ENCODE data around the gene TMEM51.

TMEM51 gene

DNA sequence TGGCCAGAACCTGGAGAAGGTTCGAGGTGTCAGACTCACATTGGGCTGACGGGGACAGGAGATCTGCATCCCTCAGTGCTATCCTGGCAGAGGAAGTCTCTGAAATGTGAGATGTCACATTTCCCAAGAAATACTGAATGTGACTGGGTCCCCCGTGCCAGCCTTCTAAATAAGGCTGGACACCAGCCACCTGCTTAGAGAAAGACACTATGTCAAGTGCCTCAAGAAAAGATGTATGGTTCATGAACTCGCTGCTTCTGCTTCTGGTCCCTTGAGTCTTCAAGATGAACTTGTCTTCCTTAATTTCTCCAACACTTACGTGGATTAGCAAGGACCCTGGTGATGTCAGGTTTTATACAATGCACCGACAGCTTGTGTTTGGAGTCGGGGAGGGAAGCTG, 51.4 kb downstream of the TMEM51 start:
- no peak overlapping the region for H3K4me3 ChIP-seq (ENCODE audit: low read depth, low read length)
- no peak overlapping the region for H3K4me2 ChIP-seq (ENCODE audit: low read length)
- no peaks in the 10 kb centered on the region for H3K79me2 ChIP-seq
- no peak overlapping the region for H2AFZ ChIP-seq
- TF ChIP-seq, protein P1, sequence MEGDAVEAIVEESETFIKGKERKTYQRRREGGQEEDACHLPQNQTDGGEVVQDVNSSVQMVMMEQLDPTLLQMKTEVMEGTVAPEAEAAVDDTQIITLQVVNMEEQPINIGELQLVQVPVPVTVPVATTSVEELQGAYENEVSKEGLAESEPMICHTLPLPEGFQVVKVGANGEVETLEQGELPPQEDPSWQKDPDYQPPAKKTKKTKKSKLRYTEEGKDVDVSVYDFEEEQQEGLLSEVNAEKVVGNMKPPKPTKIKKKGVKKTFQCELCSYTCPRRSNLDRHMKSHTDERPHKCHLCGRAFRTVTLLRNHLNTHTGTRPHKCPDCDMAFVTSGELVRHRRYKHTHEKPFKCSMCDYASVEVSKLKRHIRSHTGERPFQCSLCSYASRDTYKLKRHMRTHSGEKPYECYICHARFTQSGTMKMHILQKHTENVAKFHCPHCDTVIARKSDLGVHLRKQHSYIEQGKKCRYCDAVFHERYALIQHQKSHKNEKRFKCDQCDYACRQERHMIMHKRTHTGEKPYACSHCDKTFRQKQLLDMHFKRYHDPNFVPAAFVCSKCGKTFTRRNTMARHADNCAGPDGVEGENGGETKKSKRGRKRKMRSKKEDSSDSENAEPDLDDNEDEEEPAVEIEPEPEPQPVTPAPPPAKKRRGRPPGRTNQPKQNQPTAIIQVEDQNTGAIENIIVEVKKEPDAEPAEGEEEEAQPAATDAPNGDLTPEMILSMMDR (IDR thresholded peaks at IDR 0.05): no peak
- no peaks in the 10 kb centered on the region for H3K27me3 ChIP-seq (ENCODE audit: control insufficient read depth, insufficient read depth, low read length)
- no peak overlapping the region for H3K27ac ChIP-seq
- H3K4me1 ChIP-seq: no peaks in the 10 kb centered on the region
- H3K9ac ChIP-seq: no peak overlapping the region
- H3K36me3 ChIP-seq (ENCODE audit: control insufficient read depth, insufficient read depth, low read length): no peaks in the 10 kb centered on the region
- H3K9me3 ChIP-seq (ENCODE audit: control insufficient read depth, low read length): no peaks in the 10 kb centered on the region

DNA sequence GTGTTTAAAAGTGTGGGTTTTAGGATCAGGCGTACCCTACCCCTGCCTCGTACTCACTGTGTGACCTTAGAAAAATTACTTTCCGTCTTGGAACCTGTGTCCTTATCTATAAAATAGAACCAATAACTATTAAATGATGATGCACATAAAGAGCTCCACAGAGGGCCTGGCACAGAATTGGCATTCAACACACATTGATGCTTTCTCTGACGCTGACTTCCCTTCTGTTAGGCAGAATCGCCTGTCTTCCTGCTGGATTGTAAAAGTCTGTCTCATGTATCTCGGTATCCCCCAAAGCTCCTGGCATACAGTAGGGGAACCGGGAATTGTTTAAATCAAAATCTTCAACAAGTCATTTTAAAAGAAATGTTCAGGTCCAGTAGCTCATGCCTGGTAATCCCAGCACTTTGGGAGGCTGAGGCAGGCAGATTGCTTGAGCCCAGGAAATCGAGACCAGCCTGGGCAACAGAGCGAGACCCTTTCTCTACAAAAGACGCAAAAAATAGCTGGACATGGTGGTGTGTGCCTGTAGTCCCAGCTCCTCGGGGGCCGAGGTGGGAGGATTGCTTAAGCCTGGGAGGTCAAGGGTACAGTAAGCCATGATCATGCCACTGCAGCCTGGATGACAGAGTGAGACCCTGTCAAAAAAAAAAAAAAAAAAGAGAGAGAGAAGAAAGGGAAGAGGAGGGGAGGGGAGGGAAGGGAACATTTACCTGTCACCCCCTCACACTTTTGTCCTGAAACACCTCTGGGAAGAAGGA, 52.2 kb downstream of the TMEM51 start:
- Histone ChIP-seq H3K27ac (no peak overlapping the region), H3K27me3 (ENCODE audit: control insufficient read depth, insufficient read depth, low read length) (no peaks in the 10 kb centered on the region), H3K4me2 (ENCODE audit: low read length) (no peak overlapping the region), H3K79me2 (no peaks in the 10 kb centered on the region), H3K36me3 (ENCODE audit: control insufficient read depth, insufficient read depth, low read length) (no peaks in the 10 kb centered on the region), H3K9me3 (ENCODE audit: control insufficient read depth, low read length) (no peaks in the 10 kb centered on the region), H2AFZ (no peak overlapping the region), H3K9ac (no peak overlapping the region), H3K4me3 (ENCODE audit: low read depth, low read length) (no peak overlapping the region), H3K4me1 (no peaks in the 10 kb centered on the region)
- TF ChIP-seq, protein P1 (IDR thresholded peaks at IDR 0.05): no peak

DNA sequence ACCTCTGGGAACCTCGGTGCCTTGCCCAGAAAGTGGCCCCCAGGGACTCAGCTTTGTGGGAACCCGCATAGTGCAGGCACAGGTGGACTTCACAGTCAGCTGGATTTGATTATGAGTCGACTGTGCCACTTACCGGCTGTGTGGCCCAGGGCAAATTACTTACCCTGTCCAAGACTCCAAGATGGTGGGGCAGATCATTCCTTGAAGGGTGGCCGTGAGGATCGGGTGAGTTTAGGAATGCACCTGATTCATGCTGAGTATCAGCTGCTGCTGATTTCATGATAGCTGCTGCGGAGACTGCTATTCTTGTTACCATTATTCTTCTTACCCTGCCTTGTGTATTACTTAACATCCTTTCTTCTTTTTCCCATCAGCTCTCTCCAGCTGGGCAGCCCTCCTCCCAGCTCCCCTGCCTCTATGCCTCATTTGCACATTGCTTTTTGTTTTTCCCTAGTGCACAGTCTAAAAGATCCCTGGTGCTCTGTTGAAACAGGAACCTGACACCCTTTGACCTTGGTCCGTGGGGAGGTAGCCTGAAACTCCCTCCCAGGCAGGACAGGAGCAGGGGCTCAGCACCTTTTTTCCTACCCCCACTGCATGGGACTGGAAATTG, 53.0 kb downstream of the TMEM51 start:
- no peak overlapping the region for H3K9ac ChIP-seq
- no peak overlapping the region for H3K4me2 ChIP-seq (ENCODE audit: low read length)
- no peak overlapping the region for H3K27ac ChIP-seq
- no peaks in the 10 kb centered on the region for H3K79me2 ChIP-seq
- H3K4me3 ChIP-seq (ENCODE audit: low read depth, low read length): no peak overlapping the region
- H3K9me3 ChIP-seq (ENCODE audit: control insufficient read depth, low read length): no peaks in the 10 kb centered on the region
- H3K36me3 ChIP-seq (ENCODE audit: control insufficient read depth, insufficient read depth, low read length): no peaks in the 10 kb centered on the region
- no peaks in the 10 kb centered on the region for H3K4me1 ChIP-seq
- no peak overlapping the region for H2AFZ ChIP-seq
- H3K27me3 ChIP-seq (ENCODE audit: control insufficient read depth, insufficient read depth, low read length): no peaks in the 10 kb centered on the region
- TF ChIP-seq, protein P1 (IDR thresholded peaks at IDR 0.05): no peak

DNA sequence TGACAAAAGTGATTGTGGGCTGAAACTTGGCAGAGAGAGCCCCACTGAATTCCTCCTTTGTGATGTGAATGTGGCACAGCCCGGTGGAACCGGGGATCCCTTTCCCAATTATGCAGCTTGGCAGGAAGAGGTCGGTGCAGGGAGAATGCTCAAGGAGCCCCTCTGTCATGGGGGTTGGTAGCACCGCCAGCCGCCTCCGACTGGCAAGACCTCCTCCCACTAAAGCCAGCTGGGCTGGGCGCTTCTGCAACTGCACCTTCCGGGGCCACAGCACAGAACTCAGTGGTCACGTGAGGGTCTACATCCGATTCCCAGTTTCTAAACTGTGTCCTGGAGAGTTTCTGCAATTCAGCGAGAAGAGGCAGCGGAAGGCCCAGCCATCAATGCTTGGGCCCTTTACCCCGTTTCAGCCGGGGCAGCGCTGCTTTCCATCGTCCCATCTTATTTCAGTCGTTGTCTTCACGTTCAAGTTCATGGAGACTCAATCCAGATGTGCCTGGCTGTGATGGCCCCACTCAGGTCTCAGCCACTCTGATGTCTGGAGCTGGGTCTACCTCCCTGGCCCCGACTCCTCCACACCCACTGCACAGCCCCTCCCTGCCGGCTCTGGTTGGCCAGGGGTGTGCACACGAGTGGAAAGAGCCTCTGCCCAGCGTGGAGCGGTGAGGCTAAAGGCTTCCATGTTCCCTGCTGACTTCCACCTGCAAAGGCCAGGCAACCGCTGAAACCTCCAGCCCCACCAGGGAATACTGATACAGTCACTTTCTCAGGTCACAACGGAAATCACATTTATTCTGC, 53.7 kb downstream of the TMEM51 start:
- Histone ChIP-seq H3K27me3 (ENCODE audit: control insufficient read depth, insufficient read depth, low read length) (no peaks in the 10 kb centered on the region), H2AFZ (no peak overlapping the region), H3K36me3 (ENCODE audit: control insufficient read depth, insufficient read depth, low read length) (no peaks in the 10 kb centered on the region), H3K27ac (no peak overlapping the region), H3K4me1 (no peaks in the 10 kb centered on the region), H3K9me3 (ENCODE audit: control insufficient read depth, low read length) (no peaks in the 10 kb centered on the region), H3K9ac (no peak overlapping the region), H3K4me3 (ENCODE audit: low read depth, low read length) (no peak overlapping the region), H3K4me2 (ENCODE audit: low read length) (no peak overlapping the region), H3K79me2 (no peaks in the 10 kb centered on the region)
- TF ChIP-seq, protein P1 (IDR thresholded peaks at IDR 0.05): no peak

Data from parathyroid adenoma (tissue), 2 donors.